ENCODE measurements around the gene LSM14A.

DNA sequence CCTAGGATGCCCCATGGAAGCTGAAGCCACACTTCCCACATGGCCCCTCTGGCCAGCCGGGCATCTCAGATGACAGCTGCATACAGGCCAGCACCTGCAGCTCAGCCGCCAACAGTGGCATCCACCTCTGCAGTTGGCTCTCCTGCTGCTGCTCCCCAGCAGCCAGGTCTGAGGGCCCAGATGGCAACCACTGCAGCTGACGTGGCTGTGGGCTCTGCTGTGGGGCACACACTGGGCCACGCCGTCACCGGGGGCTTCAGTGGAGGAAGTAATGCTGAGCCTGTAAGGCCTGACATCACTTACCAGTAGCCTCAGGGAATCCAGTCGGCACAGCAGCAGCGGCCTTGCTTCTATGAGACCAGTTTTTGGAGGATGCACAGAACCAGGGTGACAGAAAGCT lies 45.3 kb upstream of the LSM14A start:
- TF ChIP-seq, protein P1, sequence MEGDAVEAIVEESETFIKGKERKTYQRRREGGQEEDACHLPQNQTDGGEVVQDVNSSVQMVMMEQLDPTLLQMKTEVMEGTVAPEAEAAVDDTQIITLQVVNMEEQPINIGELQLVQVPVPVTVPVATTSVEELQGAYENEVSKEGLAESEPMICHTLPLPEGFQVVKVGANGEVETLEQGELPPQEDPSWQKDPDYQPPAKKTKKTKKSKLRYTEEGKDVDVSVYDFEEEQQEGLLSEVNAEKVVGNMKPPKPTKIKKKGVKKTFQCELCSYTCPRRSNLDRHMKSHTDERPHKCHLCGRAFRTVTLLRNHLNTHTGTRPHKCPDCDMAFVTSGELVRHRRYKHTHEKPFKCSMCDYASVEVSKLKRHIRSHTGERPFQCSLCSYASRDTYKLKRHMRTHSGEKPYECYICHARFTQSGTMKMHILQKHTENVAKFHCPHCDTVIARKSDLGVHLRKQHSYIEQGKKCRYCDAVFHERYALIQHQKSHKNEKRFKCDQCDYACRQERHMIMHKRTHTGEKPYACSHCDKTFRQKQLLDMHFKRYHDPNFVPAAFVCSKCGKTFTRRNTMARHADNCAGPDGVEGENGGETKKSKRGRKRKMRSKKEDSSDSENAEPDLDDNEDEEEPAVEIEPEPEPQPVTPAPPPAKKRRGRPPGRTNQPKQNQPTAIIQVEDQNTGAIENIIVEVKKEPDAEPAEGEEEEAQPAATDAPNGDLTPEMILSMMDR (conservative IDR thresholded peaks at IDR 0.05; ENCODE audit: low read length), result no peak
- no peak for TF ChIP-seq EZH2phosphoT487 (IDR thresholded peaks at IDR 0.05; ENCODE audit: borderline replicate concordance, low read depth, low read length)

All from OCI-LY7 (cell line).